ENCODE results near the gene NDUFB1. TPM values are rescaled to one million over a fixed set of nuclear protein-coding genes. Genes with fewer than 3 reads are reported as not detected.

The NDUFB1 gene
- total RNA-seq (2022; extraction: Qiagen RNA extraction; ENCODE audit: low read depth): 314 to 496 TPM (median 351 TPM) in 5 replicates

DNA sequence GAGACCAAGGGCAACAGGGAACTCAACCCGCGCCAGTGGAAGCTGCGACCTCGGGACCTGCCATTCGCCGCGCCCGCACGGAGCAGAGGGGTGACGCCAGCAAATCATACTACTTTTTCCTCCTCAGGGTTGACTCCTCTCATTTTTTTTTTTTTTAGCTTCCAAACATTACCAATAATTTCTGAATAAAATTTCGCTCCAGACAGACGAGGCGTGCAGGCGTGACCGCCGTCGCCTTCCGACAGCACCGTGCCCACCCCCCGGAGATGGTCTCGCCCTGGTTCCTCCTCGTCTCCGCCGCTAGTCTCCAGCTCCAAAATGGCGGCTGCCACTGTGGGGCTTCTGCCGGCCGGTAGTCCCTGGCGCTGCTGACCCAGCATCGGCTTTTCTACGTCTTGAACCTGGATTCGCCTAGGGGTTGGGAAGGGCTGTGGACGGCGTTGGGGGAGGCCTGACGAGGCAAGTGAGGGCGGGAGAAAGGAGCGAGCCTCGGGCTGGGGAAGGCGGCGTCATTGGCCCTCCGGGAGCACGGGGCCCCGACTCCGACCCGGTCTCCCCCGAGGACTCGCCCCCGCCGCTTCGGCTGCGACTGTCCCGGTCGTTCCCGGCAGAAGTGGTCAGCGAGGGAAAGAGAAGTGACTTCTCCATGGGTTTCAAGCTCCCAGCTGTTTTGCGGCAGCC, at the start of gene NDUFB1, which contains the start of gene CPSF2:
Gene NDUFB1, minus strand, starts transcription at position 37 of the 681 bp plus-strand sequence. CDS start 4,069 bp downstream, outside the sequence.
Gene CPSF2, plus strand, starts transcription at position 300 of the 681 bp plus-strand sequence. CDS start 9,016 bp downstream, outside the sequence.

DNA sequence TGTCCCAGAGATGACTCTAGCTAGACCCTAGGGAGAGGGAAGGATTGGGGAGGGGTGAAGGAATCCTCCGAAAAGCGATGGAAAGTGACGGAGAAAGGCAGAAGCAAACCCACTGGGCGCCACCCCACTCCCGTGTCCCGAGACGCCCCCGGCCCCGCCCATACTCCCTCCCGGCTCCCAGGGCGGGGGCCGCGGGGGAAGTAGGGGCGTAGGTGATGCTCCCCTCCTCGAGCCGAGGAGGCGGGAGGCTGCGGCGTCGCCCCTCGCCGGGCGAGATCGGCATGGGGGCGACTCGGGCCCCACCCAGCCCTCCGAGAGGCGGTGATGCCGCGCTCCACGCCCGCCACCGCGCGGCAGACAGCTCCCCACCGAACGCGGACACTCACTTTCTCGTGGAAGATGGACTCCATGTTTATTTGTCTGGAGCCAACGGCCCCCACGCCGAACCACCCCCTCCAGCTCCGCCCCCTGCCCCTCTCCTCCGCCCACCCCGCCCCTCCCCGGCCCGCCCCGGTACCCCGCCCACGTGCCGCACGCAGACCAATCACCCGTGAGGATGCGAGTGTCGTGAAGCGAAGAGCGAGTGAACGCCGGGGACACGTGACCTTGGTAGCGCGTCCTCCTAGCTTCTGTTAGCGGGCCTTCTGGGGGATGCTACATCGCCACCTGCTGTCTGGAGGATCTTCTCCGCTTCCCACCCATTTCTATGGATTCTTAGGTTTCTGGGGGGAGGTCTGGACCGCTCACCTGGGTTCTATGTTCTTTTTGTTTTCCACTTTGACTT, 15.2 kb downstream of the NDUFB1 start, which contains the start of gene ATXN3:
Gene ATXN3, minus strand, starts transcription at position 440 of the 784 bp plus-strand sequence. Its CDS starts 30 bp downstream, at position 410.

Other genes starting within 250 kb of the NDUFB1 start
- 2.7 to 3.3 TPM (median 3.1 TPM) in 5 replicates for gene FBLN5, start 174.0 kb downstream of the NDUFB1 start, total RNA-seq (2022; extraction: Qiagen RNA extraction; ENCODE audit: low read depth)
- gene TRIP11, start 81.6 kb downstream of the NDUFB1 start, total RNA-seq (2022; extraction: Qiagen RNA extraction; ENCODE audit: low read depth): 5.4 to 12.0 TPM (median 8.9 TPM) in 5 replicates
- 18.8 to 41.3 TPM (median 21.6 TPM) in 5 replicates for gene ATXN3, start 15.1 kb downstream of the NDUFB1 start, total RNA-seq (2022; extraction: Qiagen RNA extraction; ENCODE audit: low read depth)
- gene CPSF2, start 263 bp upstream of the NDUFB1 start, total RNA-seq (2022; extraction: Qiagen RNA extraction; ENCODE audit: low read depth): 32.4 to 42.2 TPM (median 39.1 TPM) in 5 replicates
- gene SLC24A4, start 201.5 kb upstream of the NDUFB1 start, total RNA-seq (2022; extraction: Qiagen RNA extraction; ENCODE audit: low read depth): 0.05 to 0.25 TPM (median 0.10 TPM) in 5 replicates

Data from A549 treated with GW870086 at 1 μM for 4 hours (cell line).